Activated T-helper 1 cell treated with anti-CD3 and anti-CD28 coated beads, Interleukin-2, amount 50 U/mL, for 16 hours (primary cell): Measurements from ENCODE around the gene FAM180B.

Experiments
- DNase-seq, 2 donors: peaks; one replicate each; pipeline ENCODE4 v3.0.0-alpha.2; 2020; ENCODE audit warnings: low read depth in 1 of 2, low spot score in 1 of 2

FAM180B gene

GRCh38 chr11:47566149-47566698, 20.3 kb upstream of the FAM180B start:
- no peak for DNase-seq

GRCh38 chr11:47569646-47570045, 16.8 kb upstream of the FAM180B start:
- no peak for DNase-seq

GRCh38 chr11:47570651-47571356, 15.7 kb upstream of the FAM180B start:
- DNase-seq = no peak

GRCh38 chr11:47571357-47571729, 15.1 kb upstream of the FAM180B start:
- no peak for DNase-seq

- no peak for DNase-seq
These were observed 14.6 kb upstream of the FAM180B start for GRCh38 chr11:47571895-47572294.

GRCh38 chr11:47572715-47573255, 13.7 kb upstream of the FAM180B start:
- DNase-seq = no peak

GRCh38 chr11:47573321-47573720, 13.2 kb upstream of the FAM180B start:
- DNase-seq = no peak

- no peak for DNase-seq
These were observed 8.9 kb upstream of the FAM180B start for GRCh38 chr11:47577460-47578041.

- DNase-seq = peak; percentile 83 to 84
These were observed 7.7 kb upstream of the FAM180B start, which contains the start of the genes KBTBD4 and NDUFS3 for GRCh38 chr11:47578524-47579494. KBTBD4 (minus strand) TSS chr11:47578970; CDS start chr11:47578951, 19 bp downstream. NDUFS3 (plus strand) TSS chr11:47579074; CDS start chr11:47579092, 18 bp downstream.

- DNase-seq = no peak
These were observed 2.6 kb upstream of the FAM180B start for GRCh38 chr11:47583844-47584243.

- no peak for DNase-seq
These were observed 700 bp downstream of the FAM180B start for GRCh38 chr11:47587039-47587716.

- no peak for DNase-seq
These were observed 1.3 kb downstream of the FAM180B start for GRCh38 chr11:47587723-47588326.

GRCh38 chr11:47589118-47589517, 2.6 kb downstream of the FAM180B start:
- DNase-seq = no peak

- DNase-seq = no peak
These were observed 3.1 kb downstream of the FAM180B start for GRCh38 chr11:47589584-47589976.

GRCh38 chr11:47589977-47590861, 3.7 kb downstream of the FAM180B start:
- DNase-seq = no peak

- DNase-seq = no peak
These were observed 5.3 kb downstream of the FAM180B start for GRCh38 chr11:47591764-47592163.

GRCh38 chr11:47592251-47592650, 5.8 kb downstream of the FAM180B start:
- DNase-seq = no peak

- no peak for DNase-seq
These were observed 6.5 kb downstream of the FAM180B start for GRCh38 chr11:47592970-47593369.

- DNase-seq = no peak
These were observed 7.0 kb downstream of the FAM180B start for GRCh38 chr11:47593492-47593933.
